SK-N-SH treated with all-trans-retinoic acid at 6 μM for 48 hours (cell line): ENCODE results near the gene CCDC197.

Experiments
- CSDC2 ChIP-seq: fragments of 250-450 bp; sonication (Bioruptor Pico); IDR thresholded peaks from 2 replicates; pipeline ENCODE4 v1.5.0; 2020; ENCODE audit warnings: mild to moderate bottlenecking, moderate library complexity
- RARB ChIP-seq: fragments of 250-450 bp; sonication (Bioruptor Pico); IDR thresholded peaks from 2 replicates; pipeline ENCODE4 v1.8.0; 2021; ENCODE audit warnings: mild to moderate bottlenecking, moderate library complexity
- TCF4 ChIP-seq: fragments of 250-450 bp; sonication (Bioruptor Pico); IDR thresholded peaks from 2 replicates; pipeline ENCODE4 v1.8.0; 2021; ENCODE audit warnings: mild to moderate bottlenecking, moderate library complexity, borderline replicate concordance
- TOX ChIP-seq: fragments of 250-450 bp; sonication (Bioruptor Pico); IDR thresholded peaks from 2 replicates; pipeline ENCODE4 v1.8.0; 2021; ENCODE audit warnings: mild to moderate bottlenecking, moderate library complexity, borderline replicate concordance
- TF ChIP-seq, protein P1 (sequence below): fragments of 250-450 bp; sonication (Bioruptor Pico); IDR thresholded peaks from 2 replicates; pipeline ENCODE4 v1.5.1; 2020; ENCODE audit warnings: low read depth, mild to moderate bottlenecking, moderate library complexity
- TF ChIP-seq, protein P2 (sequence below): fragments of 250-450 bp; sonication (Bioruptor Pico); IDR thresholded peaks from 2 replicates; pipeline ENCODE4 v1.8.0; 2020; ENCODE audit warnings: mild to moderate bottlenecking, moderate library complexity, borderline replicate concordance

DNA sequence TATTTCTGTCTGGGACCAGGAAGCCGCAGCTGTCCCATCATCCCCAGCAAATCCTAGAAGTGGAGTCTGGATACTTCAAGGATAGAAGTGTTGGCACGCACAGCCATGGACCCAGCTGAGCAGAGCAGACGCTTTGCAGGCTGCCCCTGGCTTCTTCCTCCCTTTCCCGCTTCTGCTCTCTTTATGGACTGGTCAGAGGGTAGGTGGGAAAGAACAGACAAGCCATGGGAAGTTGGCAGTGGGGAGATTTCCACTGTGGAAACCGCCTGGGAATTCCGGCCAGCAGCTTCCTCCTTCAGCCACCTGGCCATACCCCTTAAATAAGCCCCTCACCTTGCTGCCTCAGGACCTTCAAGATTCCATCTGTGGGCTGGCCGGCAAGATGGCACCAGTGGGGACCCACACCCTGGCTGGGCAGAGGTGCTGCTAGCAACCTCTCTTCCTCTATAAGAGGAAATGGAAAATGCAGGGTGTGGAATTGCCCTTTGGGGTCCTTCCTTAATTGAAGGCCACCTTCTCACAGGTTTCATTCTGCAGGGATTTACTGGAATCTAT, 49.7 kb downstream of the CCDC197 start:
- no peak for TF ChIP-seq CSDC2
- TF ChIP-seq RARB (CRISPR knock-in tag) = no peak
- TF ChIP-seq TOX (CRISPR knock-in tag) = no peak
- TF ChIP-seq, protein P1, sequence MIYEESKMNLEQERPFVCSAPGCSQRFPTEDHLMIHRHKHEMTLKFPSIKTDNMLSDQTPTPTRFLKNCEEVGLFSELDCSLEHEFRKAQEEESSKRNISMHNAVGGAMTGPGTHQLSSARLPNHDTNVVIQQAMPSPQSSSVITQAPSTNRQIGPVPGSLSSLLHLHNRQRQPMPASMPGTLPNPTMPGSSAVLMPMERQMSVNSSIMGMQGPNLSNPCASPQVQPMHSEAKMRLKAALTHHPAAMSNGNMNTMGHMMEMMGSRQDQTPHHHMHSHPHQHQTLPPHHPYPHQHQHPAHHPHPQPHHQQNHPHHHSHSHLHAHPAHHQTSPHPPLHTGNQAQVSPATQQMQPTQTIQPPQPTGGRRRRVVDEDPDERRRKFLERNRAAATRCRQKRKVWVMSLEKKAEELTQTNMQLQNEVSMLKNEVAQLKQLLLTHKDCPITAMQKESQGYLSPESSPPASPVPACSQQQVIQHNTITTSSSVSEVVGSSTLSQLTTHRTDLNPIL (CRISPR knock-in tag) = no peak
- TF ChIP-seq, protein P2, sequence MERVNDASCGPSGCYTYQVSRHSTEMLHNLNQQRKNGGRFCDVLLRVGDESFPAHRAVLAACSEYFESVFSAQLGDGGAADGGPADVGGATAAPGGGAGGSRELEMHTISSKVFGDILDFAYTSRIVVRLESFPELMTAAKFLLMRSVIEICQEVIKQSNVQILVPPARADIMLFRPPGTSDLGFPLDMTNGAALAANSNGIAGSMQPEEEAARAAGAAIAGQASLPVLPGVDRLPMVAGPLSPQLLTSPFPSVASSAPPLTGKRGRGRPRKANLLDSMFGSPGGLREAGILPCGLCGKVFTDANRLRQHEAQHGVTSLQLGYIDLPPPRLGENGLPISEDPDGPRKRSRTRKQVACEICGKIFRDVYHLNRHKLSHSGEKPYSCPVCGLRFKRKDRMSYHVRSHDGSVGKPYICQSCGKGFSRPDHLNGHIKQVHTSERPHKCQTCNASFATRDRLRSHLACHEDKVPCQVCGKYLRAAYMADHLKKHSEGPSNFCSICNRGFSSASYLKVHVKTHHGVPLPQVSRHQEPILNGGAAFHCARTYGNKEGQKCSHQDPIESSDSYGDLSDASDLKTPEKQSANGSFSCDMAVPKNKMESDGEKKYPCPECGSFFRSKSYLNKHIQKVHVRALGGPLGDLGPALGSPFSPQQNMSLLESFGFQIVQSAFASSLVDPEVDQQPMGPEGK (CRISPR knock-in tag) = no peak
- no peak for TF ChIP-seq TCF4 (CRISPR knock-in tag)
